Inferior parietal cortex (tissue), 1 donor: ENCODE results near the gene PALLD.
A peak's percentile ranks its signal among the peaks of the same experiment; 100 is the strongest.
"Not testable (repeated sequence)": the region's sequence is repeated elsewhere in the genome, so short reads cannot be mapped to it uniquely, and the experiment has no call there.

Experiments
- DNase-seq: peaks from one replicate; pipeline ENCODE4 v3.0.0-alpha.2; 2016; ENCODE audit errors: extremely low spot score

Gene PALLD

DNA sequence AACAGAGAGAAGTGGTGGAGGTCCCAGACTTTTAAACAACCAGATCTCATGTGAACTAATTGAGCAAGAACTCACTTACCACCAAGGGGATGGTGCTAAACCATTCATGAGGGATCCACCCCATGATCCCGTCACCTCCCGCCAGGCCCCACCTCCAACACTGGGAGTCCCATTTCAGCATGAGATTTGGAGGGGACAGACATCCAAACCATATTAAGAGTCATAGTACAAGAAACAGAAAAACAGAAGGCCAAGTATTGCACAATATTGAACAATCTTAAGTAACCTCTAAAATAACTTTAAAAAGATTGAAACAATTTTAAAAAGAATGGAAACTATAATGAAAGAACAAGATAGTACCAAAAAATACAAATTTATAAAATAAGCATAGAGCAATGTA lies 403.2 kb downstream of the PALLD start:
- DNase-seq, result no peak

DNA sequence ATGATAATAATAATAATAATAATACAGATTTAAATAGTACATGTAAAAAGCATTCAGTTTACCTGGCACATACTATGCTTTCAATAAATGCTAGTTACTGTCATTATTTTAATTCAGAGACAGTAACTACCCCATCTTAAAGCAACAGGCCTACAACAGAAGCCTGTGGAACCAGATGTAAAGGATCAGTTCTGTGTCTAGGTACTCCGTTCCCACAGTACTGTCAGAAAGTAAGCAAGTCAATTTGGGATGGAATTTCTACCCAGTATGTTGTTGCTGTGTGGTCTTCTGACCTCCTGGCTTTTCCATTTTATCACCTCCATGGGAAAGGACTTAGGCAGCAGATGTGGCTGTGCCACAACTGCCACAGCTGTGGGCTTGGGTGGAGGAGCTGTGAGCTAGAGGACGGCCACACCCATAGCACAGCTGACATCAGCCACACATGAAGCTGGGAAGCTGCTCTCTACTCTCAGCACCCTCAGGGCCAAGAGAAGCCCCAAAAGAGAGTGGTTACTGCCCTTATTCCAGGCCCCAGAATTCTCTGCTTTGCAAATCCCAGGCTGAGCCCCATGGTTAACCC lies 410.4 kb downstream of the PALLD start:
- no peak for DNase-seq

DNA sequence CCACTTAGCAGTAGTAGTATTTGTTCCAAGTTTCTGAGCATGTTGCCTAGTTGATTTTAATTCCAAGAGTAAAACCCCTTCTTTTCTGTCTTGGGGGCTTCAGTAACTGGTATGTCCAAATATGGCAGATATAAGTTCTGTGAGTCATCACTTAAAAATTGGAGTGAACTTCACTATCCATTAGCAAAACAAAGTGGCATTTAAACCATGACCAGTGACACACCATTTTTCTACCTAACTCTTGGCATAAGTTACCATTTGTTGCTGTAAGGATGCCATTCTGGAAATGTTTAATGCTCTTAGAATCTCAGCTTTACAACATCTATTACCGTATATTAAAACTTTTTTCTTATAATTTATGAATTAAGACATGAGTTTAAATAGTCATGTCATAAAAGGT lies 411.2 kb downstream of the PALLD start:
- DNase-seq, result no peak

DNA sequence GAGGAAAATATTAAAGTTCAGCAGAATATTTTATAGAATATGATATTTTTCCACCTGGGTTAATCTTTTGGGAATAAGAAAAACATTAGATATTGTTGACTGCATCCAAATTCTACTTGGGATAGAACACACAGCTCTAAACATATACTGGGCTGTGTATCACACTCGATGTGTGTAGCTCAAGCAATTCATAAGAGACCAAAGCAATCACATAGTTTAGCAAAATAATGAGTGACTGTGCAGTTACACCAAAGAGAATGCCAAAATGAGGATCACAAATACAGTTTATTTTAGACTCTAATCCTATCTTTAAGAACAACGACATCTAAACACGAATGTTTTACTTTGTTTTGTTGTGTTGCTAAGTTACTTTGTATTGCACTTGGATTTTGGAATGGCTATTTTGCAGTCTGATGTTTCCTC lies 412.0 kb downstream of the PALLD start:
- DNase-seq, result no peak

DNA sequence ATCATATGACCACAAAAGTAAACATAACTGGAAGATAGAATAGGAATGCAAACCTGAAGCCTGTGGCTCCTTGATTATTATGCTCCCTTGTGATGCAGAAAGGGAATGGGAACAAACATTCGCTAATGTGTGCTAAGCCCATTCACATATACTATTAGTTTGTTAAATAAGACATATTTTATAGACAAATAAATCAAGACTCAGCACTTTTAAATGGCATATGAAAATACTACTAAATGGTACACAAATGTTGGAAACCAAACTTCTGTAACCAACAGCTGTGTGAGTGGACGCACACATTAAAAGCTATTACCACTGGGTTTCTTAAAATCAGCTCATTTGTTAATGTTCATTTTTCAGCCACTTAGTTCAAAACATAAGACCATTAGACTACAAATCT lies 417.2 kb downstream of the PALLD start:
- no peak for DNase-seq

- peak; percentile 68 for DNase-seq
Measured at GRCh38 chr4:168917138-168917779, 420.4 kb downstream of the PALLD start.

DNA sequence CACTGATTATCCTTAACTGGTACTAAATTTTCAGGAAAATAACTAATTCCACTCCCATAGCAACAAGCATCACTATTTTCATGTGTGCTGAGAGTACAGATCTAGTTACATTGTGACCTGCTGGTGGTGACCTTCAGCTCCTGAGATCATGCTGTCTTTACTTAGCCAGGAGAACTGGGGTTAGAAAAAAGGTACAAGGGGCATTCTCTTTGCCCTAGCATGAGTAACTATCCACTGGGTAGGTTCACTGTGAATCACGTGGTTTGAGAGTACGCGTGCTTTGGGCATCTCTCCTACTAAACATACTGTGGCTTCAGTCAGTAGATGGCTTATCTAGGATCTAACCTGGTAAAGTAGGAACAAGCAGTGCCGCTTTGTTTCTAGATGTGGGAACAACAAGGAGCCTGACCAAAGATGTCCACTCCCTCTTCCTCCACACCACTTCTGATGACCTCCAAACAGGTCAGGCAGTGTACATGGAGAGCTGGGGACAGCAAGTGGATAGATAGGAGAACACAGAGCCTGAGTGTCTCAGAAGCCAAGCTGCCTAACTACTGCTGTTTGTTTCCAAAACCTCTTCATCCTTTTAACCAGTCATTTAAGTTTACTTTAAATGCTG lies 423.0 kb downstream of the PALLD start:
- no peak for DNase-seq

DNA sequence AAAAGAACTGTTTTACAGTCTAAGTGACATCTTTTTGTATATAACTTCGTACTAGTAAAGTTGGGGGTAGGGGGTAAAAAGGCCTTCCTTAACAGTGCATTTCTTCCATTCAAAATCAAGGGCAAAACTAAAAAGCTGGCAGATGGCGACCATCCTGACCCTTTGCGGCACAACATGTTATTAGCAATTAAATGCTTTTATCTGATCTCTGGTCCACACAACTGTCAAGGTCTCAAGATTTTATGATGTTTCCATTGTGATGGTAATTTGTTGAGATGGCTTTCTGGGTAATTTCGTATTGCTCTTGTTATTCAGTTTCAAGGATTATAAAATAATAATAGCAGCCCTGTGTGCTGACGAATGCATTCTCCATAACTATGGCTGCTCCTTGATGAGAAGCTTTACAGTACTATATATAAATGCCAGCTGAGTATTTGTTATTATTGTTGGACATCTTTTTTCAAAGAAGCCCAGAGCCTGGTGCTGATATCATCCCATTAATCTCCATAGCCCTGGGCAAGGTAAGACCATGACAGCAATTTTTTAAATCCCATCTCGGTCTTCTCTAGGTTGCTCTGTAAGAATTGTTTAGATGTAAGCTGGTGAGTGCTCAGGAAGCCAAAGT lies 423.7 kb downstream of the PALLD start:
- DNase-seq, result no peak

GRCh38 chr4:168923526-168924194 lies 426.8 kb downstream of the PALLD start:
- DNase-seq, result peak; percentile 88

GRCh38 chr4:168924667-168925066 lies 427.8 kb downstream of the PALLD start:
- no peak for DNase-seq

DNA sequence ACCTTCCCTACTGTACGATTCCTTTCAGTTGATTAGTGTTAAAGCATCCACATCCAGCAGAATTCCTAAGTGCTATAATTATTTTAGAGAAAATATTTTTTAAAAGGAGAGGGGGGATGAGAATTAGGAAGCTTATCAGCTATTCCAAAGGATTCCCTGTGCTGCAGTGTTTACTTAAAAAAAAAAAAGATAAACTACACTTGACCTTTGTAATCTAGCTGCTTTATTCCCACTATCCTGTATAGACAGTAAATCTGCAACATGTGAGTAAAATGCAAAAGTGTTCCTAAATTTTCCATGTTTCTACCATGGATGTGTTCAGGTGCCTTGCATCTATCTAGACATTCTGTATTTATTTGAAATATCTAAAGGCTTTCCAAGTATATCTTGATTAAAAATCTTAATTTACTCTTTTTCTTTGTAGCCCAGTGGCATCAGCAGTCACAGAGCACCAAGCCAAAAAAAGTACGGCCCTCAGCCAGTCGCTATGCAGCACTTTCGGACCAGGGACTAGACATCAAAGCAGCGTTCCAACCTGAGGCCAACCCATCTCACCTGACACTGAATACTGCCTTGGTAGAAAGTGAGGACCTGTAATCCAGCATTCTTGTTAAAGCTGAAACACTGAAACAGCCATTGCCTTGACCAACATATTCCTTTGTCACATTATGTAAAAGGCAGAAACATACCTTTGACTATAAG lies 429.1 kb downstream of the PALLD start:
- DNase-seq, result no peak

DNA sequence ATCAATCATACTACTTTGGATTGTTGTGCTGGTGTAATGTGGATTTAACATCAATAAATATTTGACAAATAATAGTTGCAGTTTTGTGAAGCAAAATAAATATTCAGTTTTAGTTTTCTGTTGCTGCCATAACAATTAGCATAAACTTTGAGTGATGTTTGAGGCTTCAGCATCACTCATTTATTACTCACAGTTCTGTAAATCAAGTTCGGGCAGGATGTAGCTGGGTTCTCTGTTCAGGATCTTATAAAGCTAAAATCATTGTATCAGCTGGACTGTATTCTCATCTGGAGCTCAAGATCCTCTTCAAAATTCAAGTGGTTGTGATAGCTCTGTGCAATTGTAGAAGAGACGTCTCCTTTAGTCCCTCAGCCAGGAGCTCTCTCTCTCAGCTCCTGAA lies 431.5 kb downstream of the PALLD start:
- no peak for DNase-seq

GRCh38 chr4:168928875-168929274 lies 432.0 kb downstream of the PALLD start:
- DNase-seq, result no peak

DNA sequence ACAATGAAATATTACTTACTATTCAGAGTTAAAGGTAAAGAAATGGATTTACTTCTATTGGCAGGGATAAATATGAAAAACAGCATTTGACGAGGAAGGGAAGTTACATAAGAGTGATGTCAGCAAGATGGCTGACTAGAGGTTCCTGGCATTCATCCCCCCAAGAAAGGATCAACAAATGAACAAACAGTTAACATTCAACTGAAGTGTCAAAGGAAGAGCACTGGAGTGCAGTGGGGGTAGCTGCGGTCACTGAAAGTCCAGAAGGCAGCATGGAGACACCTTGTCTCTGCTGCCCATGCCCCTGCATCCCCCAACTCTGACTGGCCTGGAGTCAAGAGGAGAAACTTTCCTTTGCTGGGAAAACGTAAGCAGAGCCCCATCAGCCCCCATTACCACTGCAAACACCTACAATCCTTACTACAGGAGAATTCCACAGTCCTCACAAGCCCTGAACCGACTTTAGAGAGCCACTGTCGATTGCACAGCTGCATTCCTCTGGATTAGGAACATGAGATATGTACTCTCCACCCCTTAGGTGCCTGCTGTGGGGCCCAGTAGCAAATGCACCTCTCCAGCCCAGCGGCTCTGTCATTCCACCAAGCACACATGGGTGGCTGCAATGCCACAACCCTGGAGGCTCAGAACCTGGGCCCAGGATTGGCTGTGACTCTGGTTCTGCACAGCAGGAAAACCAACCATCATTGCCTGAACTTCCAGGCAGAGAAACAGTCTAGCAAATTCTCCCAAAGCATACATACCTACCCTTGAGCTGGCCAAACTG lies 433.8 kb downstream of the PALLD start:
- DNase-seq, result no peak

DNA sequence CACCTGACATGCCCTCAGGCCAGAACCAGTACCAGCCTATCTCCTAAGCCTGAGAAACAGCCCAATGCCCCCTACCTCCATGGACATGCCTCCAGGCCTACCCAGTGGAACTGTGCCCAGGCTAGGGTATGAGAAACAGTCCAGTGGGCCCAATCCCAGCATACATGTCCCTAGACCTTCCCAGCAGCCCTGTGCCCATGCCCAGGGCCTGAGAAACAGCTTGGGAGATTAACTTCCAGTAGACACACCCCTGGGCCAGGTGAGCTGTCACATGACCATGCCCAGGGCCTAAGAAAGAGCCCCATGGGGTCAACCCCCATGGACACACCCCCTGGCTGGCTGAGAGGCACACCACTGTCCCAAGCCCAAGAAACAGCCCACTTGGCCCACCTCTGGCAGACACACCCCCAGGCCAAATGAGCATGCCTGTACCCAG lies 434.4 kb downstream of the PALLD start:
- no peak for DNase-seq

DNA sequence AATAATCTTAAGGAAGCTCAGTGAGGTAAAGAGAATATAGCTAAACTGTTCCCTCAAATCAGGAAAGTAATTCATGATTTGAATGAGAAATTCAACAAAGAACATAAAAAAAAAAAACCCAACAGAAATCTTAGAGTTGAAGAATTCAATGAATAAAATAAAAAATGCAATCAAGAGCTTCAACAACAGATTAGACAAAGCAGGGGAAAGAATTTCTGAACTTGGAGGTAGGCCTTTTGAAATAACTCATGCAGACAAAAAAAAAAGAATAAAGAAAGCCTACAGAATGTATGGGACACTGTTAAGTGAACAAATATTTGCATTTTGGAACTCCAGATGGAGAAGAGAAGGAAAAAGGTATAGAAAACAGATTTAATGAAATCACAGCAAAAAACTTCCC lies 435.3 kb downstream of the PALLD start:
- DNase-seq, result no peak

GRCh38 chr4:168933423-168933822 lies 436.6 kb downstream of the PALLD start:
- DNase-seq, result no peak

DNA sequence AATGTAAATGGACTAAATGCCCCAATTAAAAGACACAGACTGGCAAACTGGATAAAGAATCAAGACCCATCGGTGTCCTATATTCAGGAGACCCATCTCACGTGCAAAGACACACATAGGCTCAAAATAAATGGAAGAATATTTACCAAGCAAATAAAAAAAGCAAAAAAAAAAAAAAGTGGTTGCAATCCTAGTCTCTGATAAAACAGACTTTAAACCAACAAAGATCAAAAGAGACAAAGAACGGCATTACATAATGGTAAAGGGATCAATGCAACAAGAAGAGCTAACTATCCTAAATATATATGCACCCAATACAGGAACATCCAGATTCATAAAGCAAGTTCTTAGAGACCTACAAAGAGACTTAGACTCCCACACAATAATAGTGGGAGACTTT lies 440.6 kb downstream of the PALLD start:
- not testable (repeated sequence) for DNase-seq

DNA sequence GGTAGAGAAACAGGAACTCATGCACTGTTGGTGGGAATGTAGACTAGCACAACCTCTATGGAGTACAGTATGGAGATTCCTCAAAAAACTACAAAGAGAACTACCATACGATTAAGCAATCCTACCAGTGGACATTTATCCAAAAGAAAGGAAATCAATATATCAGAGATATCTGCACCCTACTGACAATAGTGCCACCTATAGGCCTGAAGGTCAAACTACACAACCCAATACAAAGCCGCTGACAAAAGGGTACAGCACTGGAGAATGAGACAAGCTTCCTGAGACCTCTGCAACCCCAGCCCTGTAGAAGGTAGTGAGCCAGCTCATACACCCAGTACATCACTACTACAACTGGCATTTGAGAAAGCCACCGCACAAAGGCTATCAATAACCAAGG lies 446.1 kb downstream of the PALLD start:
- no peak for DNase-seq

DNA sequence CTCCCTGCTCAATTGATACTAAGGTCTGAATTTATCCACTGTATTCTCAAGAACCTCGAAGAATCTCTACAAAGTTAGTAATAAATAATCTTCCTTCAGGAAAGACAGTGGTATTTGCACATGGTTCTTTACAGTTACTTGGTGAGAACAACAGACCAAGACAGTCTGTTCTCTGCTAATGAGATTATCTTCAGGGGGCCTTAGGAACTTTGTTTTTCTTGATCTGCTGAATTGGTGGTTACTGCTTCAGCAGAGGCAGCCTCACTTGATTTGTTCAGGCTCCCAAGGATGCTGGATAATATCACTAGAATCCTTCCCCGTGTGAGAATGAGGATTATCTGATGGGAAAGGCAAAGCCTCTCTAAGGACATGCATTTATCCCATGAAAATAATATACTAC lies 448.4 kb downstream of the PALLD start:
- DNase-seq, result no peak

DNA sequence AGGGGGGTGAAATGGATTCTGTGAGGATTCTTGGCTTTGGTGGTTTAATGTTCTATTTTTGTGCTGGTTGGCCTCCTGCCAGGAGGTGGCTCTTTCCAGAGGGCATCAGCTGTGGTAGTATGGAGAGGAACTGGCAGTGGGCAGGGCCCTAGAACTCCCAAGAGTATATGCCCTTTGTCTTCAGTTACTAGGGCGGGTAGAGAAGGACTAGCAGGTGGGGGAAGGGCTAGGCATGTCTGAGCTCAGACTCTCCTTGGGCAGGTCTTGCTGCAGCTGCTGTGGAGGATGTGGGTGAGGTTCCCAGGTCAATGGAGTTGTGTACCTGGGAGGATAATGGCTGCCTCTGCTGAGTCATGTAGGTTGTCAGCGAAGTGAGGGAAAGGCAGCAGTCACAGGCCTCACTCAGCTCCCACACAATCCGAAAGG lies 456.0 kb downstream of the PALLD start:
- not testable (repeated sequence) for DNase-seq
